NCI-H446 treated with DMSO at 0.1 percent for 48 hours (cell line): Measurements from ENCODE around the gene ZNF562.
A peak's percentile ranks its signal among the peaks of the same experiment; 100 is the strongest.

Experiments used
- DNase-seq: peaks from one replicate; lab custom pipeline; 2025; lab: John Stamatoyannopoulos, UW

The ZNF562 gene

GRCh38 chr19:9644472-9644871 lies 30.4 kb downstream of the ZNF562 start:
- no peak for DNase-seq

- DNase-seq, result no peak
Observed at GRCh38 chr19:9641810-9642209, 33.1 kb downstream of the ZNF562 start.

DNA sequence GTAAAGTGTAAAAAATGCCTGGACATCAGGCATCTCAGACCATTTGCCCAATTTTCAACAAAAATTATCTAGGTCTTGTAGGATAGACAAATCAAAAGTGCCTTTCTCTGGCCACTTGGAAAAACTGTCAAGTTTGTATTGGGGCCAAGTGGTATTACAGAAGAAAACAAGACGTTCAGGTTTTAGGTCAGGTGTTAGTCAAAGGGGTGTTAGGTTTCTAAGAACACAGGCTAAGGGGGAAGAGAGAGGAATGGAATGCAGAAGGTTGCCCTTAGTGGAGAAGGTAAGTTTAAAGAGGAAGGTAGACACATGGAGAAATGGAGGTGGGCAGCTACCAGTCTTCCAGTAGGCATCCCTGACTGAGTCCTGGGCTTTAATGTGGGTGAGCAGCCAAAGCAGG lies 33.9 kb downstream of the ZNF562 start:
- no peak for DNase-seq

DNA sequence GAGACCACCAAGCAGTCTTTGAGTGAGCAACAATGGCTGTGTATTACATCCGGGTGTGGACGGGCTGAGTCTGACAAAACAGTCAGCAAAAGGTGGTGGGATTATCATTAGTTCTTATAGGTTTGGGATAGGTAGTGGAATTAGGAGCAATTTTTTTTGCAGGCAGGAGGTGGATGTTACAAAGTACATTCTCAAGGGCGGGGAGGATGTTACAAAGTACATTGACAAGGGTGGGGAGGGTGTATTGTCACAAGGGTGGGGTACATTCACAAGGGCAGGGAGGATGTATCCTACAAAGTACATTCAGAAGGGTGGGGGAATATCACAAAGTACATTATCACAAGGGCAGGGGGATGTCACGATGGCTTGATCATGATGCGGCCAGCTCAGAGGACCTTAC lies 38.9 kb downstream of the ZNF562 start:
- no peak for DNase-seq

DNA sequence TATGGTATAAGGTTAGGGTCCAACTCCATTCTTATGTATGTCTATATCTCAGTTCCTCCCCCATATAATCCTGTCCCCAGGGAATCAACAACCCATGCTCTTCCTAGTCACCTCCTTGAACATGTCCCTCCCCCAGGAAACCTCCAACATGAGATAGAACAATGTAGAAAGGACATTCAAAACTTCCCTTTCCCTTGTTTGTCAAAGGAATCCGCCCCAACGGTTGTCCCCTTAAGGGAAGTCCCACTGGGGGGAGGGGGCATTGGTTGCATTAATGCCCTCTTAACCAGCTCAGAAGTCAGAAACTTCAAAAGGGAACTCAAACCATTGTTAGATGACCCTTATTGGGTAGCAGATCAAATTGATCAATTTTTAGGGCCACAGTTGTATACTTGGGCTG lies 47.0 kb downstream of the ZNF562 start:
- no peak for DNase-seq

GRCh38 chr19:9622531-9622930 lies 52.4 kb downstream of the ZNF562 start:
- no peak for DNase-seq

- peak; percentile 72 for DNase-seq
Observed at GRCh38 chr19:9621156-9622037, 53.5 kb downstream of the ZNF562 start, which contains the start of gene ZNF561. ZNF561 (minus strand) TSS chr19:9621232; CDS start chr19:9619456, 1,776 bp downstream.

GRCh38 chr19:9620842-9621155 lies 54.1 kb downstream of the ZNF562 start:
- DNase-seq, result no peak

- no peak for DNase-seq
Observed at GRCh38 chr19:9615844-9616243, 59.1 kb downstream of the ZNF562 start.

GRCh38 chr19:9610484-9611113 lies 64.3 kb downstream of the ZNF562 start:
- DNase-seq, result no peak

DNA sequence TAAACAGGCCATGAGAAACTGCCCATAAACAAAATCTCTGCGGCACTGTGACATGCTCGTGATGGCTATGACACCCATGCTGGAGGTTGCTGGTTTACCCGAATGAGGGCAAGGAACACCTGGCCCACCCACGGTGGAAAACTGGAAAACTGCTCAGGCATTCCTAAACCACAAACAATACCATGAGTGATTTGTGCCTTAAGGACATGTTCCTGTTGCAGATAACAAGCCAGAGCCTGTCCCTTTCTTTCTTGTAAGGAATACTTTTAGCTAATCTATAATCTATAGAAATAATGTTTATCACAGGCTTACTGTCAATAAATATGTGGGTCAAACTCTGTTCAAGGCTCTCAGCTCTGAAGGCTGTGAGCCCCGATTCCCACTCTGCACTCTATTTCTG lies 66.0 kb downstream of the ZNF562 start:
- DNase-seq, result no peak

- no peak for DNase-seq
Observed at GRCh38 chr19:9597027-9597426, 77.9 kb downstream of the ZNF562 start.
